ENCODE measurements around the gene ZC3HAV1. TPM values are rescaled to one million over a fixed set of nuclear protein-coding genes. Genes with fewer than 3 reads are reported as not detected.
"Not testable (repeated sequence)": the region's sequence is repeated elsewhere in the genome, so short reads cannot be mapped to it uniquely, and the experiment has no call there.

The ZC3HAV1 gene
- total RNA-seq = 89.7 and 90.0 TPM in 2 replicates

GRCh38 chr7:139109188-139109982 is at the start of gene ZC3HAV1:
ZC3HAV1 (minus strand) TSS chr7:139109720; CDS start chr7:139109331, 389 bp downstream.
- Mint-ChIP-seq H3K36me3 (ENCODE audit: low read depth) (peaks cover 27% of the 10 kb centered on the region), H3K27ac (peak within 1 kb of the TSS; percentile 98), H3K4me3 (peak within 1 kb of the TSS; percentile 97), H3K9me3 (peaks cover 11% of the 10 kb centered on the region), H3K4me1 (ENCODE audit: low read depth) (peaks cover 38% of the 10 kb centered on the region), H3K27me3 (ENCODE audit: insufficient read depth) (no peaks in the 10 kb centered on the region)
- intact Hi-C loops (cut with micrococcal nuclease) = loop anchor here (1.0 to 2.0 kb wide), 7 partner anchors 9 to 231 kb away; partner anchors contain the start of gene UBN2
- DNase-seq (ENCODE audit: low spot score) = peak; percentile 87

DNA sequence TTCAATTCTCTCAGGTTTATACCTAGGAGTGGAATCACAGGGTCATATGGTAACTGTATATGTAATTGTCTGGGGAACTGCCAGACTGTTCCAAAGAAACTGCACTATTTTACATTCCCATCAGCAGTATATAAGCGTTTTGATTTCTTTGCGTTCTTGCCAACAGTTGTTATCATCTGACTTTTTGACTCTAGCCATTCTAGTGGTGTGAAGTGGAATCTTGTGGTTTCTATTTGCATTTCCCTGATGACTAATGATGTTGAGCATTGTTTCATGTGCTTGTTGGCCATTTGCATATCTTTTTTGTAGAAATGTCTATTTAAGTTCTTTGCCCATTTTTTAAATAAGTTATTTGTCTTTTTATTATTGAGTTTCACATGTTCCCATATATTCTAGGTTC is 44.3 kb upstream of the ZC3HAV1 start:
- peaks cover 2% of the 10 kb centered on the region for H3K27me3 Mint-ChIP-seq (ENCODE audit: insufficient read depth)
- intact Hi-C loops (cut with micrococcal nuclease) = no loop called here
- no peak overlapping the region for H3K27ac Mint-ChIP-seq
- no peaks in the 10 kb centered on the region for H3K9me3 Mint-ChIP-seq
- peaks cover 4% of the 10 kb centered on the region for H3K36me3 Mint-ChIP-seq (ENCODE audit: low read depth)
- H3K4me1 Mint-ChIP-seq (ENCODE audit: low read depth) = peaks cover 9% of the 10 kb centered on the region
- no peak for DNase-seq (ENCODE audit: low spot score)
- H3K4me3 Mint-ChIP-seq = no peak overlapping the region

DNA sequence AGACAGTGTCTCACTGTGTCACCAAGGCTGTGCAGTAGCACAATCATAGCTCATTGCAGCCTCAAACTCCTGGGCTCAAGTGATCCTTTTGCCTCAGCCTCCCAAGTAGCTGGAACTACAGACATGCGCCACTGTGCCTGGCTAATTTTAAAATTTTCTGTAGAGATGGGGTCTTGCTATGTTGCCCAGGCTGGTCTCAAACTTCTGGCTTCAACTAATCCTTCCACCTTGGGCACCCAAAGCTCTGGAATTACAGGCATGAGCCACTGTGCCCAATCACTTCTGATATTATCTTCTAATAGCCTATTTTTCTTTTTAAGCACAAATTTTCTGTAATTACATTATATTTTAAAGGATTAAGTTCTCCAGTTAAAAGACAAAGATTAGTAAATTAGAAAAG is 42.6 kb upstream of the ZC3HAV1 start:
- no peak for DNase-seq (ENCODE audit: low spot score)
- Mint-ChIP-seq H3K4me3 (no peak overlapping the region), H3K9me3 (no peaks in the 10 kb centered on the region), H3K27ac (no peak overlapping the region), H3K4me1 (ENCODE audit: low read depth) (peaks cover 9% of the 10 kb centered on the region), H3K27me3 (ENCODE audit: insufficient read depth) (no peaks in the 10 kb centered on the region), H3K36me3 (ENCODE audit: low read depth) (peaks cover 4% of the 10 kb centered on the region)
- intact Hi-C loops (cut with micrococcal nuclease) = no loop called here

DNA sequence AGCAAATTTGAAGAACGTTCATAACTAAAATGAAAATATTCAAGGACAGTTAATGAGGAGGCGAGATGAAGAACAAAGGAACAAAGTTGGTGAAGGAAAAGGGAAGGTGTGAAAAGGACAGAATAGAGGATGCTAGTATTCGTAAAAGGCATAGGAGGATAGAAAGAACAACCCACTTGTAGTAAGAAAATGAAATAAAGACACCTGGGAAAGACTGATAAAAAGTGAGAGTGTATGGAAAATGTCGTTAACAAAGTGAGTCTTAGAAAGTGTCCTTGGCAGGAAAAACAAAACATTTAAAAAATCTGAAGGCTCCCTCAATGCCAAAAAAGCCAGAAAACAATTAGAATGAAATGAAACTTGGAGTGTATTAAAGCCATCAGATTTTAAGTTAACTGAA is 29.6 kb upstream of the ZC3HAV1 start:
- intact Hi-C loops (cut with micrococcal nuclease) = no loop called here
- no peaks in the 10 kb centered on the region for H3K4me1 Mint-ChIP-seq (ENCODE audit: low read depth)
- H3K36me3 Mint-ChIP-seq (ENCODE audit: low read depth) = peaks cover 8% of the 10 kb centered on the region
- no peak overlapping the region for H3K27ac Mint-ChIP-seq
- DNase-seq (ENCODE audit: low spot score) = no peak
- no peak overlapping the region for H3K4me3 Mint-ChIP-seq
- no peaks in the 10 kb centered on the region for H3K27me3 Mint-ChIP-seq (ENCODE audit: insufficient read depth)
- no peaks in the 10 kb centered on the region for H3K9me3 Mint-ChIP-seq

DNA sequence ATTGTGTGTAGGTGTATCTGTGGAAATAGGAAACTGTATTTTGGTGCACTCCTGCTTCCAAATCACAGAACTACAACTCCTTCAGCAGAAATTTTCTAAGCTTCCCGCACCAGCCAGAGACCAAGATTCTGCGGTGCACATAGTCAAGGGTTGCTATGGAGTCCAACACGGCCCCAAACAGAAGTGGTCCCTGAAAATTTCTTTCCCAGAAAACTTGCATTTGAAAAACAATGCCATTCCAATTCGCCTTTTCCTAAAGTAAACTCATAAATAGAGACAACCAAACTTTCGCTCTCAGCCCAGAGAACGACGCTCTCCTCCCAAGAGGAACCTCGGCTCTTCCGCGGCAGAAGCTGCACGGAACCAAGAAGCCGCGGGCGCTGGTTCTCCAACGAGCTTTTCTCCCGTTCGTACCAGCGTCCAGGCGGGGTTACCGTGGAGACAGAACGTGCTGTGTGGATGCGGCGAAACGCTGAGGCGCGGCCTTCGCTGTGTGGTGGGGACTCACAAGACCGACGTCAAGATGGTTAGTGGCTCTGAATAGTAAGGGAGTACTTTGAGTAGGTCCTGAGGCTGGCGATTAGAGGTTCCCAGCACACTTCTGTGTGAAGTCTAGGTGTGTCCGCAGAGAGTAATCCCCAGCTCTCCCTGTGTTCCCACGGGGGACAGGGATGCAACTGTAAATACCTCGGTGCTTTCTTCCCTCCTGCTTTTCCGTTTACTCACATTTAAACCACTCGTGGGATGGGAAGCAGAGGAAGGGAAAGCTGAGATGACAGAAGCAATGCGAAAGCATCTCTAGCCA is 24.0 kb upstream of the ZC3HAV1 start:
- intact Hi-C loops (cut with micrococcal nuclease) = loop anchor here (1.0 kb wide), 5 partner anchors 15 to 207 kb away; partner anchors contain the start of genes UBN2 and ZC3HAV1
- peak overlapping the region; percentile 71 for H3K27ac Mint-ChIP-seq
- peak; percentile 81 for DNase-seq (ENCODE audit: low spot score)

DNA sequence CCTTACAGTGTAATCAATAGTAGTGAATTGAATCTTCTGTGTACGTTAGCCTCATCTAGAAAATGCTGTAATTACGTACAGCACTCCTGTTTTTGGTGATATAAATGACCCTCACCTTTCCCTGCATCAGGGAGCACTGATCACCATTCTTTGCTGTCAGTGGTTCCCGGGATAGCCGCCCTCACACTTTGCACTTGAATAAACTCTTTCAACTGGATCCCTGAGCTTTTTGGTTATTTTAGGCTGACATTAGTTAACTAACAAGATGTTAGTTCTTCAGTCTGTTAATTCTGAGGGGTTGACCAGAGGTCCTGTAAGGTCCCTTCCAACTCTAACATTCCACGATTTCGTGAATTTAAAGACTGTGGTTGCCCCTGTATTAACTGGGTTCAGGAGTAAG is 23.4 kb upstream of the ZC3HAV1 start:
- peak overlapping the region; percentile 89 for H3K4me3 Mint-ChIP-seq
- peak overlapping the region; percentile 71 for H3K27ac Mint-ChIP-seq
- intact Hi-C loops (cut with micrococcal nuclease) = loop anchor here (1.0 kb wide), 5 partner anchors 15 to 207 kb away; partner anchors contain the start of genes UBN2 and ZC3HAV1
- no peaks in the 10 kb centered on the region for H3K36me3 Mint-ChIP-seq (ENCODE audit: low read depth)
- DNase-seq (ENCODE audit: low spot score) = no peak
- peaks cover 2% of the 10 kb centered on the region for H3K27me3 Mint-ChIP-seq (ENCODE audit: insufficient read depth)
- no peaks in the 10 kb centered on the region for H3K9me3 Mint-ChIP-seq
- peaks cover 31% of the 10 kb centered on the region for H3K4me1 Mint-ChIP-seq (ENCODE audit: low read depth)

More for the DNA sequence above, 24.0 kb upstream of the ZC3HAV1 start:
- Mint-ChIP-seq H3K4me3 (peak overlapping the region; percentile 89), H3K27me3 (ENCODE audit: insufficient read depth) (peaks cover 2% of the 10 kb centered on the region), H3K9me3 (no peaks in the 10 kb centered on the region), H3K36me3 (ENCODE audit: low read depth) (no peaks in the 10 kb centered on the region), H3K4me1 (ENCODE audit: low read depth) (peaks cover 31% of the 10 kb centered on the region)

DNA sequence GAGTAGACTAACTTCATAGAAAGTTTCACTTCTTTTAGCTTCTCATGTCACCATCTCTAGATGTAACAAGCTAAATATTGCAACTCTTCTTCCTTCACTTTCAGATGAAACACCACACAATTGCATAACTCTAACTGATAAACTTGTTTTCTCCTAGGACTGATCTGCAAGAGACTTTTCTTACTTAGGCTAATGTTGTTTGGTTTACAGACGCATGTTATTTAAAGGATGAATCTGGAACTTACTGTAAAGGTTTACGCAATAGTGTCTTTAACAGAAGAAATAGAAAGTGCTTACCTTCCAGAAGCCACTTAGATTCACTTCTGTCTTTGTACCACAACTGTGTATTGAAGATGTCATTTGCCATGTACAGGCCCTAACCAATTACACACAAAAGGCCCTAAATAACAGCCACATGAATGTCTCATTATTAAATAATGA is 22.1 kb upstream of the ZC3HAV1 start:
- Mint-ChIP-seq H3K36me3 (ENCODE audit: low read depth) (no peaks in the 10 kb centered on the region), H3K9me3 (no peaks in the 10 kb centered on the region), H3K27ac (peak overlapping the region; percentile 61), H3K4me1 (ENCODE audit: low read depth) (peaks cover 42% of the 10 kb centered on the region), H3K4me3 (peak overlapping the region; percentile 6), H3K27me3 (ENCODE audit: insufficient read depth) (peaks cover 5% of the 10 kb centered on the region)
- DNase-seq (ENCODE audit: low spot score) = no peak
- intact Hi-C loops (cut with micrococcal nuclease) = no loop called here

GRCh38 chr7:139129814-139130213 is 20.3 kb upstream of the ZC3HAV1 start:
- H3K4me1 Mint-ChIP-seq (ENCODE audit: low read depth) = peaks cover 47% of the 10 kb centered on the region
- H3K27me3 Mint-ChIP-seq (ENCODE audit: insufficient read depth); DNase-seq (ENCODE audit: low spot score); intact Hi-C loops (cut with micrococcal nuclease); H3K27ac Mint-ChIP-seq; H3K36me3 Mint-ChIP-seq (ENCODE audit: low read depth); H3K4me3 Mint-ChIP-seq; H3K9me3 Mint-ChIP-seq: not testable (repeated sequence)

DNA sequence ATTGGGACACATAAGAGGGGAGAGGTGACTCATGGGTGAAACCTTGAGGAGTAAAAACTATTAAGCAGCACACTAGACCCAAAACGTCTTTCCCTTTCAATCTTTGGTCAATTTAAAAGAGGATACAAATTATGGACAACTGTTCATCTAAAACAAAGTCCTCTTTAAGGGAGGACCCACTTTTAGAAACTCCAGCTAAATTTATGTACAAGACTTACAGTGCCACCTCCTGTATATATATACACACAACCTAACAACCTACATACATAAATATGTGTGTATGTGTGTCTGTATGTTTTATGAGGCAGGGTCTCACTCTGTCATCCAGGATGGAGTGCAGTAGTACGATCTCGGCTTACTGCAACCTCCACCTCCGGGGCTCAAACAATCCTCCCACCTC is 18.1 kb upstream of the ZC3HAV1 start:
- no peak for DNase-seq (ENCODE audit: low spot score)
- intact Hi-C loops (cut with micrococcal nuclease) = no loop called here
- Mint-ChIP-seq H3K4me1 (ENCODE audit: low read depth) (peaks cover 48% of the 10 kb centered on the region), H3K27ac (no peak overlapping the region), H3K9me3 (no peaks in the 10 kb centered on the region), H3K36me3 (ENCODE audit: low read depth) (no peaks in the 10 kb centered on the region), H3K4me3 (no peak overlapping the region), H3K27me3 (ENCODE audit: insufficient read depth) (peaks cover 5% of the 10 kb centered on the region)

GRCh38 chr7:139125657-139126056 is 16.1 kb upstream of the ZC3HAV1 start:
- intact Hi-C loops (cut with micrococcal nuclease) = no loop called here
- H3K27ac Mint-ChIP-seq = no peak overlapping the region
- H3K4me3 Mint-ChIP-seq = no peak overlapping the region
- peaks cover 31% of the 10 kb centered on the region for H3K4me1 Mint-ChIP-seq (ENCODE audit: low read depth)
- no peaks in the 10 kb centered on the region for H3K9me3 Mint-ChIP-seq
- peaks cover 5% of the 10 kb centered on the region for H3K27me3 Mint-ChIP-seq (ENCODE audit: insufficient read depth)
- no peak for DNase-seq (ENCODE audit: low spot score)
- H3K36me3 Mint-ChIP-seq (ENCODE audit: low read depth) = no peaks in the 10 kb centered on the region

- H3K4me3 Mint-ChIP-seq; H3K27ac Mint-ChIP-seq; intact Hi-C loops (cut with micrococcal nuclease); DNase-seq (ENCODE audit: low spot score); H3K27me3 Mint-ChIP-seq (ENCODE audit: insufficient read depth); H3K36me3 Mint-ChIP-seq (ENCODE audit: low read depth); H3K9me3 Mint-ChIP-seq: not testable (repeated sequence)
- H3K4me1 Mint-ChIP-seq (ENCODE audit: low read depth) = peaks cover 31% of the 10 kb centered on the region
These were observed 15.5 kb upstream of the ZC3HAV1 start for GRCh38 chr7:139124995-139125394.

GRCh38 chr7:139124084-139124914 is 14.8 kb upstream of the ZC3HAV1 start:
- H3K27ac Mint-ChIP-seq = no peak overlapping the region

More at GRCh38 chr7:139124084-139124914, 14.8 kb upstream of the ZC3HAV1 start:
- H3K9me3 Mint-ChIP-seq = no peaks in the 10 kb centered on the region
- no peak overlapping the region for H3K4me3 Mint-ChIP-seq
- intact Hi-C loops (cut with micrococcal nuclease) = no loop called here
- no peaks in the 10 kb centered on the region for H3K36me3 Mint-ChIP-seq (ENCODE audit: low read depth)
- peaks cover 5% of the 10 kb centered on the region for H3K27me3 Mint-ChIP-seq (ENCODE audit: insufficient read depth)
- peaks cover 32% of the 10 kb centered on the region for H3K4me1 Mint-ChIP-seq (ENCODE audit: low read depth)
- DNase-seq (ENCODE audit: low spot score) = no peak

Measured in activated T-helper 1 cell treated with anti-CD3 and anti-CD28 coated beads, Interleukin-12 subunit alpha, Interleukin-12 subunit beta, Interleukin-2, Interleukin-4 antibody, amounts not matched to agents 30 ng/mL and 10 ng/mL and 1 ng/mL, durations not matched to agents 14 hours and 24 hours and 36 hours (primary cell).